ENCODE data around the gene HOXA4. TPM values are rescaled to one million over a fixed set of nuclear protein-coding genes. Genes with fewer than 3 reads are reported as not detected.

HOXA4 gene
- total RNA-seq, 1 donor from 2014 or later: not detected

- H3K4me3 Mint-ChIP-seq (ENCODE audit: unreplicated experiment): no peak overlapping the region
- no peak overlapping the region for H3K27ac Mint-ChIP-seq (ENCODE audit: unreplicated experiment)
- peaks cover 10% of the 10 kb centered on the region for H3K4me1 Mint-ChIP-seq (ENCODE audit: unreplicated experiment)
- no peaks in the 10 kb centered on the region for H3K36me3 Mint-ChIP-seq (ENCODE audit: unreplicated experiment)
- no peak for TF ChIP-seq CTCF (IDR thresholded peaks at IDR 0.05)
- DNase-seq (ENCODE audit: extremely low spot score, unreplicated experiment): no peak
- no peaks in the 10 kb centered on the region for H3K9me3 Mint-ChIP-seq (ENCODE audit: unreplicated experiment)
- H3K27me3 Mint-ChIP-seq (ENCODE audit: unreplicated experiment): peaks cover 84% of the 10 kb centered on the region
Observed at GRCh38 chr7:27111042-27111750, 19.4 kb downstream of the HOXA4 start.

- H3K27me3 Mint-ChIP-seq (ENCODE audit: unreplicated experiment): peaks cover 86% of the 10 kb centered on the region
- no peak overlapping the region for H3K4me3 Mint-ChIP-seq (ENCODE audit: unreplicated experiment)
- no peaks in the 10 kb centered on the region for H3K36me3 Mint-ChIP-seq (ENCODE audit: unreplicated experiment)
- peaks cover 9% of the 10 kb centered on the region for H3K4me1 Mint-ChIP-seq (ENCODE audit: unreplicated experiment)
- H3K27ac Mint-ChIP-seq (ENCODE audit: unreplicated experiment): no peak overlapping the region
- TF ChIP-seq CTCF (IDR thresholded peaks at IDR 0.05): no peak
- DNase-seq (ENCODE audit: extremely low spot score, unreplicated experiment): no peak
- H3K9me3 Mint-ChIP-seq (ENCODE audit: unreplicated experiment): no peaks in the 10 kb centered on the region
Observed at GRCh38 chr7:27110186-27111031, 20.1 kb downstream of the HOXA4 start.

GRCh38 chr7:27109466-27110185 lies 20.9 kb downstream of the HOXA4 start:
- peak; percentile 40 for DNase-seq (ENCODE audit: extremely low spot score, unreplicated experiment)
- Mint-ChIP-seq H3K27ac (ENCODE audit: unreplicated experiment) (no peak overlapping the region), H3K36me3 (ENCODE audit: unreplicated experiment) (no peaks in the 10 kb centered on the region), H3K4me3 (ENCODE audit: unreplicated experiment) (no peak overlapping the region), H3K4me1 (ENCODE audit: unreplicated experiment) (peaks cover 9% of the 10 kb centered on the region), H3K9me3 (ENCODE audit: unreplicated experiment) (no peaks in the 10 kb centered on the region), H3K27me3 (ENCODE audit: unreplicated experiment) (peaks cover 86% of the 10 kb centered on the region)
- TF ChIP-seq CTCF (IDR thresholded peaks at IDR 0.05): no peak

- no peak for TF ChIP-seq CTCF (IDR thresholded peaks at IDR 0.05)
- Mint-ChIP-seq H3K27ac (ENCODE audit: unreplicated experiment) (no peak overlapping the region), H3K4me1 (ENCODE audit: unreplicated experiment) (peaks cover 9% of the 10 kb centered on the region), H3K27me3 (ENCODE audit: unreplicated experiment) (peaks cover 92% of the 10 kb centered on the region), H3K36me3 (ENCODE audit: unreplicated experiment) (no peaks in the 10 kb centered on the region), H3K4me3 (ENCODE audit: unreplicated experiment) (no peak overlapping the region), H3K9me3 (ENCODE audit: unreplicated experiment) (no peaks in the 10 kb centered on the region)
- peak; percentile 75 for DNase-seq (ENCODE audit: extremely low spot score, unreplicated experiment)
Observed at GRCh38 chr7:27108390-27109127, 22.0 kb downstream of the HOXA4 start.
